Caco-2 (cell line): ENCODE data around the gene IGSF11. TPM values are rescaled to one million over a fixed set of nuclear protein-coding genes. Genes with fewer than 3 reads are reported as not detected.

ENCODE experiments used
- BruUV-seq: library from RNA; stranded (reverse); fragments of 400-500 nt; replicated peaks from 2 replicates; lab custom pipeline; 2021; lab: Mats Ljungman, UMichigan
- CTCF ChIA-PET: fragments of 300-600 bp; sonication (Branson Sonifier 250); formaldehyde crosslinking; loops from one replicate; lab custom pipeline; 2022; ENCODE audit warnings: antibody characterized with exemption; lab: Charles Lee
- POLR2A ChIA-PET: fragments of 300-600 bp; sonication (Branson Sonifier 250); formaldehyde crosslinking; loops from one replicate; lab custom pipeline; 2022; ENCODE audit warnings: antibody characterized with exemption; lab: Charles Lee
- DNase-seq, 2 experiments: peaks; one replicate each; pipeline versions ENCODE4 v3.0.0 to v3.0.0-alpha.2; 2020 to 2022
- H3K27me3 ChIP-seq: replicated peaks from 2 replicates; pipeline ENCODE4 v1.6.0; 2011; ENCODE audit warnings: low read length; ENCODE audit not compliant: control insufficient read depth, insufficient read depth
- H3K36me3 ChIP-seq: 2 replicates; pipeline ENCODE4 v1.5.1; 2011; ENCODE audit warnings: low read length; ENCODE audit not compliant: control insufficient read depth, insufficient read depth
- H3K4me1 ChIP-seq: fragments of 250-450 bp; sonication (Bioruptor Pico); 2 replicates; pipeline ENCODE4 v1.5.1; 2020; ENCODE audit warnings: mild to moderate bottlenecking
- H3K4me3 ChIP-seq: 2 replicates; pipeline ENCODE4 v1.5.1; 2011; ENCODE audit warnings: low read depth, mild to moderate bottlenecking, control low read depth, low read length
- H3K9me3 ChIP-seq: fragments of 250-450 bp; sonication (Bioruptor Pico); 2 replicates; pipeline ENCODE4 v1.5.1; 2020; ENCODE audit warnings: mild to moderate bottlenecking, moderate library complexity
- H3K27ac Mint-ChIP-seq: one replicate; pipeline ENCODE4 v1.8.0; 2022; ENCODE audit warnings: mixed read lengths; ENCODE audit not compliant: unreplicated experiment
- H3K27me3 Mint-ChIP-seq: one replicate; pipeline ENCODE4 v1.8.0; 2022; ENCODE audit warnings: mixed read lengths; ENCODE audit not compliant: insufficient read depth, unreplicated experiment
- H3K36me3 Mint-ChIP-seq: one replicate; pipeline ENCODE4 v1.8.0; 2022; ENCODE audit warnings: mild to moderate bottlenecking, mixed read lengths; ENCODE audit not compliant: insufficient read depth, unreplicated experiment
- H3K4me1 Mint-ChIP-seq: one replicate; pipeline ENCODE4 v1.8.0; 2022; ENCODE audit warnings: low read depth, mixed read lengths; ENCODE audit not compliant: unreplicated experiment
- H3K4me3 Mint-ChIP-seq: one replicate; pipeline ENCODE4 v1.8.0; 2022; ENCODE audit warnings: mild to moderate bottlenecking, moderate library complexity, mixed read lengths; ENCODE audit not compliant: unreplicated experiment
- H3K9me3 Mint-ChIP-seq: one replicate; pipeline ENCODE4 v1.8.0; 2022; ENCODE audit warnings: mixed read lengths; ENCODE audit not compliant: unreplicated experiment
- intact Hi-C: fragments of 100-400 bp; cut with micrococcal nuclease; formaldehyde crosslinking; loops from one replicate; pipeline ENCODE4 v1.10.0; 2022; ENCODE audit not compliant: unreplicated experiment
- total RNA-seq: library from RNA; stranded (reverse); gene quantifications from 2 replicates; pipeline ENCODE4 v1.2.3, GENCODE V29; 2022
- TF ChIP-seq, protein P1 (sequence below), 2 experiments: fragments of 200-600 bp in 1 of 2; IDR thresholded peaks; 1 replicate in 1 of 2; 2 replicates in 1 of 2; pipeline versions ENCODE4 v1.5.1 to v1.8.0; 2011 to 2022; ENCODE audit warnings: antibody characterized with exemption in 1 of 2, control low read depth in 1 of 2, inconsistent platforms in 1 of 2, low read depth in 1 of 2, low read length in 1 of 2, mild to moderate bottlenecking in 1 of 2, moderate library complexity in 1 of 2; ENCODE audit not compliant: insufficient read depth in 1 of 2, severe bottlenecking in 1 of 2, unreplicated experiment in 1 of 2

Gene IGSF11
- total RNA-seq, 1 experiment from 2014 or later, result 0.41 TPM

DNA sequence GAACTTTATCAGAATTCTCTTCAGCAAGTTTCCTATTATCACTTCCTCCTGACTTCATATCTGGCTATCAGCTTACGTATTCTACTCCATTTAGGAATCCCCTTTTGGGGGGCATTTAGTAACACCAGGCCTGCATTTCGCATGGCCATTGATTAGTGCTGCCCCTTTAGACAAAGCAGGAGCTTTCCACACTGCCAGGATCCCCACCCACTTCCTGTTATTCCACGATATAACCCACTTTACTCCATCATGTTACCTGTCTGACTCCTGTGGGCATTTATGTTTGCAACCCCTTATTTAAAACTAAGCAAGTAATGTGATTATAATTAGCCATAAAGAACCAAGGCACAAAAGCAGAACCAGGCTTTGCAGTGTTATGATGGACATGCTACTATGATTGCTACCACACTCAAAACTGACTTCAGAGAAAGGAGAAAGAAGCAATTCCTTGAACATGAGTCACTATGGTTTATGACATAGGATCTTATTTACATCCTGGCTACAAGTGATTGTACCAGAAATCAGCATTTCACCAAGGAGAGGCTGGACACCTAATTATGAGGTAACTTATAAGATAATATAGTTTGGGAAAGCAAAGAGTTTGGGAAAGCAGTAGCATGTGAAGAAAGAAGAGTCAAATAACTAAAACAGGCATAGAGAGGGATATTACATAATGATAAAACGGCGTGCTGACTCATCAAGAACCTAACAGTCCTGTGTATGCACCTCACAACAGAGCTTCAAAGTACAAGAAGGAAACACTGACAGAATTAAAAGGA, 96.3 kb downstream of the IGSF11 start:
- no TSS peak for BruUV-seq
- no peak for DNase-seq
- ChIA-PET POLR2A (no interaction called here), CTCF (no interaction called here)
- Histone ChIP-seq H3K27me3 (no peaks in the 10 kb centered on the region), H3K36me3 (no peaks in the 10 kb centered on the region), H3K9me3 (no peaks in the 10 kb centered on the region), H3K4me1 (peaks cover 5% of the 10 kb centered on the region; the same call in 1 of the 2 replicates), H3K4me3 (no peak overlapping the region)
- Mint-ChIP-seq H3K4me1 (peaks cover 10% of the 10 kb centered on the region), H3K27ac (peak overlapping the region; percentile 12), H3K9me3 (no peaks in the 10 kb centered on the region), H3K27me3 (peaks cover 3% of the 10 kb centered on the region), H3K36me3 (no peaks in the 10 kb centered on the region), H3K4me3 (peak overlapping the region; percentile 38)
- TF ChIP-seq, protein P1, sequence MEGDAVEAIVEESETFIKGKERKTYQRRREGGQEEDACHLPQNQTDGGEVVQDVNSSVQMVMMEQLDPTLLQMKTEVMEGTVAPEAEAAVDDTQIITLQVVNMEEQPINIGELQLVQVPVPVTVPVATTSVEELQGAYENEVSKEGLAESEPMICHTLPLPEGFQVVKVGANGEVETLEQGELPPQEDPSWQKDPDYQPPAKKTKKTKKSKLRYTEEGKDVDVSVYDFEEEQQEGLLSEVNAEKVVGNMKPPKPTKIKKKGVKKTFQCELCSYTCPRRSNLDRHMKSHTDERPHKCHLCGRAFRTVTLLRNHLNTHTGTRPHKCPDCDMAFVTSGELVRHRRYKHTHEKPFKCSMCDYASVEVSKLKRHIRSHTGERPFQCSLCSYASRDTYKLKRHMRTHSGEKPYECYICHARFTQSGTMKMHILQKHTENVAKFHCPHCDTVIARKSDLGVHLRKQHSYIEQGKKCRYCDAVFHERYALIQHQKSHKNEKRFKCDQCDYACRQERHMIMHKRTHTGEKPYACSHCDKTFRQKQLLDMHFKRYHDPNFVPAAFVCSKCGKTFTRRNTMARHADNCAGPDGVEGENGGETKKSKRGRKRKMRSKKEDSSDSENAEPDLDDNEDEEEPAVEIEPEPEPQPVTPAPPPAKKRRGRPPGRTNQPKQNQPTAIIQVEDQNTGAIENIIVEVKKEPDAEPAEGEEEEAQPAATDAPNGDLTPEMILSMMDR (IDR thresholded peaks at IDR 0.05; ENCODE audit: insufficient read depth in 1 of 2, low read depth in 1 of 2, low read length in 1 of 2, severe bottlenecking in 1 of 2, unreplicated experiment in 1 of 2), result no peak
- intact Hi-C loops, result loop anchor here (2.0 kb wide), 1 partner anchor 58 kb away; no protein-coding TSS in a partner anchor

GRCh38 chr3:118936811-118937210, 97.8 kb downstream of the IGSF11 start:
- POLR2A ChIA-PET, result no interaction called here
- H3K27ac Mint-ChIP-seq, result no peak overlapping the region

GRCh38 chr3:118932822-118933558, 101.7 kb downstream of the IGSF11 start:
- BruUV-seq, result no TSS peak
- Histone ChIP-seq H3K36me3 (no peaks in the 10 kb centered on the region), H3K4me1 (no peaks in the 10 kb centered on the region), H3K4me3 (no peak overlapping the region), H3K27me3 (no peaks in the 10 kb centered on the region), H3K9me3 (no peaks in the 10 kb centered on the region)
- peaks cover 1% of the 10 kb centered on the region for H3K4me1 Mint-ChIP-seq
- ChIA-PET CTCF (no interaction called here), POLR2A (no interaction called here)
- H3K27ac Mint-ChIP-seq, result no peak overlapping the region
- H3K4me3 Mint-ChIP-seq, result no peak overlapping the region
- no peaks in the 10 kb centered on the region for H3K36me3 Mint-ChIP-seq
- TF ChIP-seq, protein P1 (IDR thresholded peaks at IDR 0.05; ENCODE audit: insufficient read depth in 1 of 2, low read depth in 1 of 2, low read length in 1 of 2, severe bottlenecking in 1 of 2, unreplicated experiment in 1 of 2), result no peak
- intact Hi-C loops, result no loop called here
- peaks cover 5% of the 10 kb centered on the region for H3K27me3 Mint-ChIP-seq
- no peak for DNase-seq
- H3K9me3 Mint-ChIP-seq, result no peaks in the 10 kb centered on the region

More at GRCh38 chr3:118936811-118937210, 97.8 kb downstream of the IGSF11 start:
- Mint-ChIP-seq H3K36me3 (no peaks in the 10 kb centered on the region), H3K4me3 (no peak overlapping the region), H3K4me1 (peaks cover 10% of the 10 kb centered on the region), H3K27me3 (peaks cover 3% of the 10 kb centered on the region), H3K9me3 (no peaks in the 10 kb centered on the region)
- Histone ChIP-seq H3K36me3 (no peaks in the 10 kb centered on the region), H3K27me3 (no peaks in the 10 kb centered on the region), H3K4me1 (peaks cover 5% of the 10 kb centered on the region; the same call in 1 of the 2 replicates), H3K4me3 (no peak overlapping the region), H3K9me3 (no peaks in the 10 kb centered on the region)
- BruUV-seq, result no TSS peak
- CTCF ChIA-PET, result no interaction called here
- intact Hi-C loops, result no loop called here
- no peak for DNase-seq
- TF ChIP-seq, protein P1 (IDR thresholded peaks at IDR 0.05; ENCODE audit: insufficient read depth in 1 of 2, low read depth in 1 of 2, low read length in 1 of 2, severe bottlenecking in 1 of 2, unreplicated experiment in 1 of 2), result no peak
